B cell (primary cell): ENCODE results near the gene ATP6V1B1. TPM values are rescaled to one million over a fixed set of nuclear protein-coding genes. Genes with fewer than 3 reads are reported as not detected.

Experiments
- ATAC-seq: fragments of 200-7000 bp; cut with Tn5 transposase; one replicate; pipeline ENCODE4 v1.10.0; 2021; ENCODE audit warnings: low read depth, mild to moderate bottlenecking, moderate number of reproducible peaks, moderate library complexity
- CTCF ChIA-PET: fragments of 350-600 bp; sonication (Branson Sonifier 250); formaldehyde crosslinking; loops from one replicate; lab custom pipeline; 2021; ENCODE audit warnings: antibody characterized with exemption, inconsistent platforms; lab: Charles Lee
- POLR2A ChIA-PET: fragments of 350-600 bp; sonication (Branson Sonifier 250); formaldehyde crosslinking; loops from one replicate; lab custom pipeline; 2021; ENCODE audit warnings: antibody characterized with exemption; lab: Charles Lee
- DNase-seq: peaks from one replicate; pipeline ENCODE4 v3.0.0; 2013
- H2AFZ ChIP-seq: 2 replicates; pipeline ENCODE4 v1.6.1; 2012; ENCODE audit warnings: mild to moderate bottlenecking, low read depth, low read length; ENCODE audit not compliant: insufficient read depth, poor library complexity, severe bottlenecking
- H3K27ac ChIP-seq, 2 donors: 1 replicate in 1 of 2; 2 replicates in 1 of 2; pipeline ENCODE4 v1.5.1; 2012 to 2013; ENCODE audit warnings: low read length in 2 of 2, mild to moderate bottlenecking in 2 of 2, moderate library complexity in 1 of 2
- H3K27me3 ChIP-seq, 4 experiments: fragments of 200-600 bp in 1 of 4; sonication (generic) in 1 of 4; replicated peaks in 1 of 4; 1 replicate in 2 of 4; 2 replicates in 2 of 4; pipeline versions ENCODE4 v1.6.1 to v1.7.0; 2013 to 2016; ENCODE audit warnings: low read length in 3 of 4, mild to moderate bottlenecking in 2 of 4, mixed read lengths in 1 of 4, moderate library complexity in 1 of 4; ENCODE audit not compliant: insufficient read depth in 4 of 4, control insufficient read depth in 3 of 4; ENCODE audit errors: control extremely low read depth in 1 of 4
- H3K36me3 ChIP-seq, 2 experiments: replicated peaks in 1 of 2; 1 replicate in 1 of 2; 2 replicates in 1 of 2; pipeline versions ENCODE4 v1.6.1 to v1.7.1; 2013; ENCODE audit warnings: low read length in 1 of 2; ENCODE audit not compliant: insufficient read depth in 2 of 2, control insufficient read depth in 1 of 2; ENCODE audit errors: control extremely low read depth in 1 of 2, extremely low read depth in 1 of 2
- H3K4me1 ChIP-seq, 2 donors: fragments of 200-600 bp in 1 of 2; sonication (generic) in 1 of 2; 1 replicate in 1 of 2; 2 replicates in 1 of 2; pipeline versions ENCODE4 v1.5.1 to v1.6.1; 2013 to 2017; ENCODE audit warnings: low read length in 2 of 2; ENCODE audit not compliant: control insufficient read depth in 2 of 2, insufficient read depth in 2 of 2
- H3K4me2 ChIP-seq: replicated peaks from 2 replicates; pipeline ENCODE3; 2012; ENCODE audit warnings: mild to moderate bottlenecking, low read depth, low read length; ENCODE audit not compliant: poor library complexity, severe bottlenecking
- H3K4me3 ChIP-seq, 5 experiments: fragments of 200-600 bp in 1 of 5; sonication (generic) in 1 of 5; 1 replicate in 3 of 5; 2 replicates in 2 of 5; pipeline versions ENCODE4 v1.5.1 to v1.7.0; 2011 to 2016; ENCODE audit warnings: low read length in 4 of 5, mild to moderate bottlenecking in 4 of 5, low read depth in 2 of 5, control low read depth in 1 of 5, moderate library complexity in 1 of 5; ENCODE audit not compliant: insufficient read depth in 1 of 5; ENCODE audit errors: control extremely low read depth in 1 of 5, extremely low read depth in 1 of 5
- H3K79me2 ChIP-seq: fragments of 200-600 bp; sonication (generic); one replicate; pipeline ENCODE4 v1.6.0; 2016; ENCODE audit warnings: low read length; ENCODE audit not compliant: control insufficient read depth, insufficient read depth
- H3K9ac ChIP-seq: fragments of 200-600 bp; sonication (generic); 2 replicates; pipeline ENCODE4 v1.6.1; 2017; ENCODE audit warnings: mild to moderate bottlenecking, low read length, moderate library complexity
- H3K9me3 ChIP-seq, 3 donors: one replicate each; pipeline versions ENCODE4 v1.6.1 to v1.7.1; 2013; ENCODE audit warnings: low read length in 2 of 3; ENCODE audit not compliant: control insufficient read depth in 2 of 3, insufficient read depth in 1 of 3; ENCODE audit errors: control extremely low read depth in 1 of 3
- H4K20me1 ChIP-seq: 2 replicates; pipeline ENCODE4 v1.6.0; 2012; ENCODE audit warnings: mild to moderate bottlenecking, low read length; ENCODE audit not compliant: insufficient read depth, control insufficient read depth, poor library complexity, severe bottlenecking
- H3K27ac Mint-ChIP-seq: one replicate; pipeline ENCODE4 v1.8.0; 2021; ENCODE audit warnings: mixed read lengths
- H3K27me3 Mint-ChIP-seq: one replicate; pipeline ENCODE4 v1.8.0; 2021; ENCODE audit warnings: mixed read lengths
- H3K4me1 Mint-ChIP-seq: one replicate; pipeline ENCODE4 v1.8.0; 2021; ENCODE audit warnings: mixed read lengths
- H3K4me3 Mint-ChIP-seq: one replicate; pipeline ENCODE4 v1.8.0; 2021; ENCODE audit warnings: mixed read lengths
- H3K9me3 Mint-ChIP-seq: one replicate; pipeline ENCODE4 v1.8.0; 2022; ENCODE audit warnings: mixed read lengths; ENCODE audit not compliant: insufficient read depth
- EZH2 ChIP-seq: IDR thresholded peaks from 2 replicates; pipeline ENCODE4 v1.6.1; 2012; ENCODE audit warnings: borderline replicate concordance, low read depth, mild to moderate bottlenecking, moderate library complexity, low read length; ENCODE audit not compliant: insufficient read depth, poor library complexity, severe bottlenecking
- WGBS: methylation state at CpG from one replicate; pipeline ENCODE4 v1.1.5; 2013; ENCODE audit warnings: missing lambda C conversion rate; ENCODE audit not compliant: insufficient coverage; 5-methylcytosine and 5-hydroxymethylcytosine counted together
- intact Hi-C: fragments of 100-400 bp; cut with micrococcal nuclease; formaldehyde crosslinking; loops from one replicate; pipeline ENCODE4 v1.10.0; 2022
- polyA plus RNA-seq: library from polyadenylated mRNA; depleted of rRNA; stranded (reverse); fragments of >200 nt; gene quantifications from 2 replicates; pipeline ENCODE4 v1.2.3, GENCODE V29; 2012
- total RNA-seq, 2 donors: library from RNA; stranded (reverse); fragments of 120-200 nt in 1 of 2; gene quantifications; 1 replicate in 1 of 2; 2 replicates in 1 of 2; pipeline versions ENCODE4 v1.2.3 to v1.2.4, GENCODE V29; 2013 to 2022
- TF ChIP-seq, protein P1 (sequence below): fragments of 200-600 bp; IDR thresholded peaks from one replicate; pipeline ENCODE4 v1.8.0; 2022; ENCODE audit warnings: antibody characterized with exemption, mild to moderate bottlenecking

Gene ATP6V1B1
- total and polyA plus RNA-seq, 2 donors (not counting 1 experiment from before 2014, with no cell fraction given): not detected

DNA sequence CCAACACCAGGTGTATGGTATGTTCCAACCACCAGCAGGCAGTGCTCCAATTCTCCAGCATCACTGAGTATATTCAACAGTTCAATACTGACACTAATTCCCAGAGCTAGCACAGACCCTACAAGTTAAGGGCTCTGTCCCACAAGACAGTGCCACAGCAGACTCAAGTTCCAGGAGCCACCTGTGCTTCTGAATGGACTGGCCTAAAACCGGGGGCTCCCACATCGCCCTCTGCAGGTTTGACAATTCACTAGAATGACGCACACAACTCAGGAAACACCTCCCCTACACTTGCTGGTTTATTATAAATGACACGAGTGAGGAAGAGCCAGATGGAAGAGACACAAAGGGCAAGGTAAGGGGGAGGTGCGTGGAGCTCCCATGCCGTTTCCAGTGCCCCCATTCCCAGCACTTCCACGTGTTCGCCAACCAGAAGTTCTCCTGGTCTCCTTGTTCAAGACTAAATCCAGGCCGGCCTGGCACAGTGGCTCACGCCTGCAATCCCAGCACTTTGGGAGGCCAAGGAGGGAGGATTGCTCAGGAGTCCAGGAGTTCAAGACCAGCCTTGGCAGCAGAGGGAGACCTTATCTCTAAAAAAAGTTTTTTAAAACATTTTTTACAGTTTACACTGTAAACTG, 12.2 kb upstream of the ATP6V1B1 start:
- Histone ChIP-seq H3K9me3 (peaks cover 0 to under 1% (median 0%) of the 10 kb centered on the region in 3 donors), H4K20me1 (no peaks in the 10 kb centered on the region), H3K27me3 (peaks cover 0 to 23% (median 1%) of the 10 kb centered on the region in 4 experiments), H3K36me3 (no peaks in the 10 kb centered on the region), H3K79me2 (no peaks in the 10 kb centered on the region), H3K9ac (no peak overlapping the region), H2AFZ (no peak overlapping the region), H3K4me3 (no peak overlapping the region), H3K4me1 (no peaks in the 10 kb centered on the region), H3K4me2 (no peak overlapping the region), H3K27ac (no peak overlapping the region)
- intact Hi-C loops: no loop called here
- Mint-ChIP-seq H3K9me3 (no peaks in the 10 kb centered on the region), H3K4me1 (no peaks in the 10 kb centered on the region), H3K27ac (no peak overlapping the region), H3K27me3 (peaks cover 47% of the 10 kb centered on the region), H3K4me3 (no peak overlapping the region)
- DNase-seq: no peak
- 73% methylated on average over 7 of the region's 10 CpGs for WGBS
- ATAC-seq: no peak
- TF ChIP-seq EZH2: no peak
- TF ChIP-seq, protein P1, sequence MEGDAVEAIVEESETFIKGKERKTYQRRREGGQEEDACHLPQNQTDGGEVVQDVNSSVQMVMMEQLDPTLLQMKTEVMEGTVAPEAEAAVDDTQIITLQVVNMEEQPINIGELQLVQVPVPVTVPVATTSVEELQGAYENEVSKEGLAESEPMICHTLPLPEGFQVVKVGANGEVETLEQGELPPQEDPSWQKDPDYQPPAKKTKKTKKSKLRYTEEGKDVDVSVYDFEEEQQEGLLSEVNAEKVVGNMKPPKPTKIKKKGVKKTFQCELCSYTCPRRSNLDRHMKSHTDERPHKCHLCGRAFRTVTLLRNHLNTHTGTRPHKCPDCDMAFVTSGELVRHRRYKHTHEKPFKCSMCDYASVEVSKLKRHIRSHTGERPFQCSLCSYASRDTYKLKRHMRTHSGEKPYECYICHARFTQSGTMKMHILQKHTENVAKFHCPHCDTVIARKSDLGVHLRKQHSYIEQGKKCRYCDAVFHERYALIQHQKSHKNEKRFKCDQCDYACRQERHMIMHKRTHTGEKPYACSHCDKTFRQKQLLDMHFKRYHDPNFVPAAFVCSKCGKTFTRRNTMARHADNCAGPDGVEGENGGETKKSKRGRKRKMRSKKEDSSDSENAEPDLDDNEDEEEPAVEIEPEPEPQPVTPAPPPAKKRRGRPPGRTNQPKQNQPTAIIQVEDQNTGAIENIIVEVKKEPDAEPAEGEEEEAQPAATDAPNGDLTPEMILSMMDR: no peak
- POLR2A ChIA-PET: interaction anchor here (0.6 kb wide), 1 partner anchor 11 kb away, joined by 8 read pairs; no protein-coding TSS in a partner anchor
- CTCF ChIA-PET: interaction anchor here (2.0 kb wide), 1 partner anchor 10 kb away, joined by 4 read pairs; no protein-coding TSS in a partner anchor

DNA sequence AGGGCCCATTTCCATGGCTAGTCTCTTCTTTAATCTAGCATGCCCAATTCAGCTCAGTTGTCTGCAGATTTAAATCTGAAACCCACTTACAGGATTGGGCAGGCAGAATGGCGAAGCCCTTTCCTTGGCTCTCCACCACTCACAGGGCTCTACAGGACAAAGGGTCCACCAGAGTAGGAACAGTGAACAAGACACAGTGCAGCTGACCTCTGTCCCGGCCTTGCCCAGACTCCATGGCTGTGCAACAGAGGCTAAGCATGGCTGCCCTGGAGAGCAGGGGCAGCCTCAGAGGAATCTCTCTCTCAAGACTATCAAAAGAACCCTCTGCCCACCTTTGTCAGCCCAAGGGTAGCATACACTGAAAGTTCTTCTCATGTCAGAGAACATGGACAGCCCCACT, 9.7 kb upstream of the ATP6V1B1 start:
- Histone ChIP-seq H3K79me2 (no peaks in the 10 kb centered on the region), H3K27me3 (peaks cover 0 to 15% (median 1%) of the 10 kb centered on the region in 4 experiments), H2AFZ (no peak overlapping the region), H3K4me1 (peaks cover 7 to 10% of the 10 kb centered on the region in 2 donors), H3K36me3 (no peaks in the 10 kb centered on the region), H3K9me3 (peaks cover 0 to 9% (median 0%) of the 10 kb centered on the region in 3 donors), H3K4me3 (no peak overlapping the region), H3K27ac (no peak overlapping the region), H3K9ac (no peak overlapping the region), H3K4me2 (no peak overlapping the region), H4K20me1 (no peaks in the 10 kb centered on the region)
- ATAC-seq: no peak
- peaks cover 44% of the 10 kb centered on the region for H3K27me3 Mint-ChIP-seq
- H3K4me1 Mint-ChIP-seq: peaks cover 5% of the 10 kb centered on the region
- H3K27ac Mint-ChIP-seq: no peak overlapping the region
- DNase-seq: no peak
- CTCF ChIA-PET: interaction anchor here (1.0 kb wide), 1 partner anchor 10 kb away, joined by 3 read pairs; the partner anchor contains the start of gene ATP6V1B1
- intact Hi-C loops: no loop called here
- WGBS: 85% methylated on average over 2 of the region's 2 CpGs
- no peaks in the 10 kb centered on the region for H3K9me3 Mint-ChIP-seq
- H3K4me3 Mint-ChIP-seq: no peak overlapping the region
- TF ChIP-seq EZH2: no peak
- TF ChIP-seq, protein P1: no peak
- POLR2A ChIA-PET: no interaction called here
